SU-DHL-6 (cell line): Measurements from ENCODE around the gene RFLNA.

Experiments
- CTCF ChIP-seq: fragments of 200-600 bp; sonication (generic); IDR thresholded peaks from one replicate; pipeline ENCODE4 v1.5.1; 2017; ENCODE audit warnings: antibody characterized with exemption, mild to moderate bottlenecking, low read length, moderate library complexity; ENCODE audit not compliant: insufficient read depth, poor library complexity, severe bottlenecking
- EZH2phosphoT487 ChIP-seq: fragments of 200-600 bp; sonication (generic), shearing (Covaris generic); conservative IDR thresholded peaks from 2 replicates; pipeline ENCODE4 v1.6.1; 2018; ENCODE audit warnings: mild to moderate bottlenecking, antibody characterized with exemption, low read length, moderate library complexity, mixed read lengths

- TF ChIP-seq CTCF (no peak), EZH2phosphoT487 (no peak)
These were observed 8.1 kb downstream of the RFLNA start for GRCh38 chr12:124302807-124303578.
